Epithelial cell of esophagus (primary cell): Measurements from ENCODE around the gene TENT5C.
A peak's percentile ranks its signal among the peaks of the same experiment; 100 is the strongest.

ENCODE experiments used
- DNase-seq: peaks from one replicate; pipeline ENCODE4 v3.0.0; 2010; ENCODE audit warnings: low read depth
- H3K4me3 ChIP-seq: 2 replicates; pipeline ENCODE4 v1.5.1; 2011; ENCODE audit warnings: mild to moderate bottlenecking, low read length, control low read depth
- CTCF ChIP-seq: IDR thresholded peaks from 2 replicates; pipeline ENCODE4 v1.5.1; 2011; ENCODE audit warnings: low read depth, mild to moderate bottlenecking, low read length, control low read depth, inconsistent platforms; ENCODE audit not compliant: insufficient read depth; ENCODE audit errors: missing control alignments

The TENT5C gene

GRCh38 chr1:117572546-117572945 is 33.3 kb upstream of the TENT5C start:
- no peak for DNase-seq
- no peak overlapping the region for H3K4me3 ChIP-seq
- no peak for TF ChIP-seq CTCF

GRCh38 chr1:117573386-117574023 is 32.3 kb upstream of the TENT5C start:
- no peak overlapping the region for H3K4me3 ChIP-seq
- peak; percentile 37 for DNase-seq
- no peak for TF ChIP-seq CTCF

GRCh38 chr1:117574161-117574835 is 31.6 kb upstream of the TENT5C start:
- no peak for TF ChIP-seq CTCF
- no peak overlapping the region for H3K4me3 ChIP-seq
- no peak for DNase-seq

- no peak for TF ChIP-seq CTCF
- H3K4me3 ChIP-seq, result no peak overlapping the region
- DNase-seq, result no peak
Measured at GRCh38 chr1:117575586-117576225, 30.1 kb upstream of the TENT5C start.

- no peak overlapping the region for H3K4me3 ChIP-seq
- DNase-seq, result no peak
- TF ChIP-seq CTCF, result no peak
Measured at GRCh38 chr1:117576236-117576635, 29.6 kb upstream of the TENT5C start.

- no peak overlapping the region for H3K4me3 ChIP-seq
- DNase-seq, result no peak
- no peak for TF ChIP-seq CTCF
Measured at GRCh38 chr1:117577191-117577885, 28.5 kb upstream of the TENT5C start.
